ENCODE data around the gene SETD2. TPM values are rescaled to one million over a fixed set of nuclear protein-coding genes. Genes with fewer than 3 reads are reported as not detected.

SETD2 gene
- total and polyA plus RNA-seq, 2 of the 8 experiments (the other 6 are each of a cell fraction or from before 2014, with no cell fraction given), result 15.7 to 46.3 TPM

GRCh38 chr3:46981932-46982471, 181.9 kb downstream of the SETD2 start (continued):
- TF ChIP-seq CHD7 (IDR thresholded peaks at IDR 0.05; ENCODE audit: insufficient replicate concordance, low read length), result no peak
- no peak for TF ChIP-seq BRCA1 (IDR thresholded peaks at IDR 0.05; ENCODE audit: low read depth, low read length)
- peak in 1 of 2 experiments; percentile 79; a peak in 2 of 4 replicates for TF ChIP-seq SIN3A (conservative IDR thresholded peaks at IDR 0.05 in 1 of 2, IDR thresholded peaks at IDR 0.05 in 1 of 2; ENCODE audit: low read depth in 1 of 2, low read length in 2 of 2)
- TF ChIP-seq CBX5 (IDR thresholded peaks at IDR 0.05; ENCODE audit: low read depth, low read length), result no peak
- no peak for TF ChIP-seq JUND (IDR thresholded peaks at IDR 0.05; ENCODE audit: low read length)
- TF ChIP-seq ATF3 (IDR thresholded peaks at IDR 0.05; ENCODE audit: insufficient read depth, low read depth, low read length), result no peak
- TF ChIP-seq EZH2 (IDR thresholded peaks at IDR 0.05; ENCODE audit: low read depth, low read length, severe bottlenecking), result no peak
- no peak for TF ChIP-seq BCL11A (IDR thresholded peaks at IDR 0.05; ENCODE audit: low read depth in 2 of 2, low read length in 2 of 2)
- no peak for TF ChIP-seq BACH1 (IDR thresholded peaks at IDR 0.05; ENCODE audit: low read length)
- no peak for TF ChIP-seq POLR2A (IDR thresholded peaks at IDR 0.05; ENCODE audit: control extremely low read depth in 1 of 2, low read depth in 2 of 2, low read length in 2 of 2)
- no peak for TF ChIP-seq YY1 (IDR thresholded peaks at IDR 0.05; ENCODE audit: low read depth, low read length)

Measured in H1 (cell line).